Right cardiac atrium (tissue), 5 donors: ENCODE data around the gene HS1BP3. TPM values are rescaled to one million over a fixed set of nuclear protein-coding genes. Genes with fewer than 3 reads are reported as not detected.

Experiments
- ATAC-seq, 2 donors: fragments of 200-7000 bp; cut with Tn5 transposase; one replicate each; pipeline versions ENCODE4 v1.8.0 to v1.9.1; 2020; ENCODE audit warnings: moderate library complexity in 2 of 2, mild to moderate bottlenecking in 1 of 2
- DNase-seq, 3 donors: peaks; one replicate each; pipeline ENCODE4 v3.0.0-alpha.2; 2020
- H3K27ac ChIP-seq: one replicate; pipeline ENCODE4 v1.5.1; 2013; ENCODE audit warnings: mild to moderate bottlenecking, low read length, control low read depth, moderate library complexity
- H3K27me3 ChIP-seq: one replicate; pipeline ENCODE4 v1.6.1; 2013; ENCODE audit not compliant: control insufficient read depth, insufficient read depth
- H3K4me1 ChIP-seq: one replicate; pipeline ENCODE4 v1.6.1; 2013; ENCODE audit warnings: low read length; ENCODE audit not compliant: control insufficient read depth, insufficient read depth
- H3K4me3 ChIP-seq: one replicate; pipeline ENCODE4 v1.5.1; 2013; ENCODE audit warnings: low read length, control low read depth
- H3K9me3 ChIP-seq: one replicate; pipeline ENCODE4 v1.6.1; 2013; ENCODE audit warnings: low read length; ENCODE audit not compliant: control insufficient read depth
- WGBS: extraction: QIAGEN DNeasy Blood & Tissue Kit; methylation state at CpG from one replicate; pipeline ENCODE4 v1.1.7; 2013; 5-methylcytosine and 5-hydroxymethylcytosine counted together
- intact Hi-C, 4 donors: fragments of 100-400 bp; cut with DNase I; formaldehyde crosslinking; loops; one replicate each; pipeline versions ENCODE4 v1.11.0 to v1.14.0; 2022 to 2023
- polyA plus RNA-seq: library from polyadenylated mRNA; stranded (reverse); fragments of 200-250 nt; gene quantifications from one replicate; pipeline ENCODE4 v1.2.3, GENCODE V29; 2013
- total RNA-seq, 4 donors: library from RNA; stranded (reverse); fragmentation: NEBNext Ultra II Directional; extraction: Animal tissue kit (Norgen Biotek cat#: 25700); gene quantifications; one replicate each; pipeline ENCODE4 v1.2.1, GENCODE V29; 2021
- donor health status: healthy with polysubstance abuse.
- donor health status: DM: no; HTN: yes; CAD: no.
- donor health status: DM: no; HTN: no; CAD: no.
- donor health status: DM: no; HTN: yes; CAD: no; lungs with severe emphysema.
- donor health status: DM: yes; HTN: yes; CAD: no.

HS1BP3 gene
- total and polyA plus RNA-seq, 5 donors = 21.8 to 29.8 (median 26.2) TPM

DNA sequence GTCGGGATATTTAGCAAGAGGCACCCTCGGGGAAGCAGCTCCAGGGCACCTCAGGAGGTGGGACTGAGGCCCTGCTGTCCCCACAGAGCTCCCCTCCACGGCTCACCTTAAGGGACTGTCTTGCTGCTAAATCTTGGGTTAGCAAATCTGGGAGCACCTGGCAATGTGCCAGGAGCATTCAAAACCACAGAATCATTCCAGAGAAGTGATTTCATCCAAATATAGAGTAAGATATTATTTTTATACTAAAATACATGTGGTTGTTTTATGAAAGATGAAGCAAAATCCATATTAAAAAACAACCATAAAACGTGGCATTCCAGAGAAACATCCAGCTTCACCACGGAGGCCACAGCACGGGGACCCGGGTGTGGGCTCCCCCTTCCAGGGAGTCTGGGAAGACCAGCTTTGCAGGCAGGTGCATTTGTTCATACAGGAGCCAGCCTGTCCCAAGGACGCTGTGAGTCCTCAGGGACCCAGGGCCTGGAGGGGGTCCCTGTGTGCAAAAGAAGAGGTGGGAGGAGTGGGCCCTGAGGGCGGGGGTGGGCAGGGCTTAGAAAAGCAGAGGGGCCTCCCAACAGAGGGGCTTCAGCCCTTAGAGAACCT lies 16.3 kb downstream of the HS1BP3 start:
- Histone ChIP-seq H3K4me1 (peaks cover 12% of the 10 kb centered on the region), H3K27ac (peak overlapping the region; percentile 55), H3K27me3 (no peaks in the 10 kb centered on the region), H3K4me3 (no peak overlapping the region), H3K9me3 (no peaks in the 10 kb centered on the region)
- intact Hi-C loops = loop anchor here in 2 of 4 donors (2.0 to 5.0 kb wide), 2 partner anchors 187 to 190 kb away; partner anchors contain the start of gene RHOB (in 1 of the 2)
- peak; percentile 56 to 77 (median 65) for DNase-seq
- WGBS = 55% methylated on average over 9 of the region's 9 CpGs
- ATAC-seq = no peak

DNA sequence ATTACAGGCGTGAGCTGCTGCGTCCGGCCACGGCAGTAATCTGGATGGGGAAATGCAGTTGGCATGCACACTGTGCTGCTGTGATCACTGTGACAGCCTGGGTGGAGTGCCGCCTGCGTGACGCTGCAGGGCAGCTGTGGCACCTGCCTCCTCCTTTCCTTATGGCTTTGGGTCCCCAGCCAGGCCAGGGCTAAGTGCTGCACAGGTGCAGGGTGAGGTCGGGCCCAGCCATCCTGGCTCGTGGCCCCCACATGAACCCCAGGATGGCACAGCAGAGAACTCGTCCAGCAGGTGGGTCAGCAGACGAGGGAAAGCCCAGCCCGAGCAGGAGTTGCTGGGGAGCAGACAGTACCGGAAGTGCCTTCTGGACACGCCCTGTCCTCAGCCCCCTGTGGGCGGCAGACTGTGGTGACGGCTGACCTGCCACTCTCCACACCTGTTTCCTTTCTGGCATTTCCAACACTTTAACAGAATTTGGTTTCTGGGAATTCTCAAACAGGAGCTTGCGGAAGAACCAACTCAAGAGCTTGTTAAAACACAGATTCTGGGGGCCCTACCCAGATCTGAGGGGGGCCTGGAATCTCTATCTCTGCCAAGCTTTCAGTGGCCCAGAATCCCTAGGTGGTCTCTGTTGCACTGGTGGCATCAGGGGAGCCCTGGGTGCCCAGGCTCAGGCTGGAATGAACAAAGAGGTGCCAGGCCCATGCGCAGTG lies 16.9 kb downstream of the HS1BP3 start:
- intact Hi-C loops = loop anchor here in 1 of 4 donors (2.0 kb wide), 1 partner anchor 189 kb away; no protein-coding TSS in a partner anchor
- 50% methylated on average over 18 of the region's 18 CpGs for WGBS
- Histone ChIP-seq H3K9me3 (no peaks in the 10 kb centered on the region), H3K27ac (peak overlapping the region; percentile 55), H3K4me1 (peaks cover 12% of the 10 kb centered on the region), H3K27me3 (no peaks in the 10 kb centered on the region), H3K4me3 (no peak overlapping the region)
- peak; percentile 56 to 77 (median 70) for DNase-seq
- peak; percentile 20 to 34 for ATAC-seq

GRCh38 chr2:20633001-20633400 lies 17.9 kb downstream of the HS1BP3 start:
- DNase-seq = peak in 1 of 3 donors; percentile 6

DNA sequence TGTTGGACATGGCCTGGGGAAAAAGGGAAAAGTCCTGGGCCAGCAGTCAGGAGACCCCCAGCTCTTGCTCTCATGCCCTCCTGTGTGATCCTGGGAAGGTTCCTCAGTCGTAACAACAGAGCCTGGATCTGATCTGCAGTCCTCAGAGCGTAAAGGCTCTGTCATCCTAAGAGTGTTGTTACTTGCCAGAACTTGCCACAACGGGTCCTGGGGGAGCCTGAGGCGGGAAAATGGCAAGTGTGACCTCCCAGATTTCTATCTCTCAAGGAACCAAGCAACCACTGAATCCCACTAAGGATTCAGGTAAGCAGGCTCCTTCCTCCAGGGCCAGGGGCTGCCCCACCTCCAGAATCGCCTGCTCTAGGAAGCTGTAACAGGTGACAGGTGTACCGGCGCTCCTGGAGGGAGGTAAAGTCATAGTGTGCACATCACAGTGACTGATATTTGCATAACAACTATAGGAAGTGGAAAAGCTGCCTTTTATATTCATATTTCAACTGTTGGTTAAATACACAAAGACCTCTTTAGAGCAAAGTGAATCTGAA lies 18.4 kb downstream of the HS1BP3 start:
- Histone ChIP-seq H3K27ac (no peak overlapping the region), H3K4me1 (peaks cover 12% of the 10 kb centered on the region), H3K27me3 (no peaks in the 10 kb centered on the region), H3K9me3 (no peaks in the 10 kb centered on the region), H3K4me3 (no peak overlapping the region)
- 90% methylated on average over 7 of the region's 7 CpGs for WGBS
- ATAC-seq (no peak), DNase-seq (peak in 1 of 3 donors; percentile 12)
- intact Hi-C loops = no loop called here

More at GRCh38 chr2:20633001-20633400, 17.9 kb downstream of the HS1BP3 start:
- H3K27ac ChIP-seq = no peak overlapping the region
- intact Hi-C loops = no loop called here
- no peaks in the 10 kb centered on the region for H3K9me3 ChIP-seq
- H3K4me1 ChIP-seq = peaks cover 12% of the 10 kb centered on the region
- WGBS = 96% methylated on average over 4 of the region's 4 CpGs
- H3K27me3 ChIP-seq = no peaks in the 10 kb centered on the region
- H3K4me3 ChIP-seq = no peak overlapping the region
- ATAC-seq = no peak

DNA sequence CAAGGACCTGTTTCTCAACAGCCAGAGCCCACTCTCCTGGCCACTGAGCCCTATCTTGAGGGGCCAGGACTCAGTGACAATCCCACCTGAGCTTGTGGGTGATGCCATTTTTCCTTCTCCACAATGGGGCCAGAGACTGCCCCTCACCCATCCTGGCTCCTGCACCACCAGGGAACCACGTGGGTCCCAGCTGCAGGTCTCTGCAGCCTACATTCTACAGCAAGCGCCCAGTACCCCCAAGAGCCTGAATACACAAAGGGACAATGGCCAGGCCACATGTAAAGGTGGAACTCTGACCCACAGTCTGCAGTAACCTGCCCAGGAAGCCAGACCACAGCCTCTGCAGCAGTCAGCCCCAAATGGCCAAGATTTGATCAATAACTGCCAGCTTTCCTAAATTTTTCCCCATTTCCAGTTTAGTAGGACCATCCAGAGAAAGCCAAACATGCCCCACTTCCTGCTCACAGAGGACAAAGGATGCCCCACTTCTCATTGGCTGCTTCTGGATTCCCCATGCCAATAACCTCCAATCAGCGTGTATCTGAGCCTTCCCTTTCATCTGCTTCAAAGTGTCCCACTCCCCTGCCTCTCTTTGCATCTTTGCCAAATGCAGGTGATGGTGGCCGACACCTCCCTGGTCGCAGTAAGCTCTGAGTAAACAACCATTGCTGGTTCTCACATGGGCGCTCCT lies 19.1 kb downstream of the HS1BP3 start:
- no peaks in the 10 kb centered on the region for H3K27me3 ChIP-seq
- H3K4me3 ChIP-seq = no peak overlapping the region
- intact Hi-C loops = no loop called here
- no peak for ATAC-seq
- peak in 1 of 3 donors; percentile 25 for DNase-seq
- H3K27ac ChIP-seq = no peak overlapping the region
- peaks cover 12% of the 10 kb centered on the region for H3K4me1 ChIP-seq
- WGBS = 92% methylated on average over 6 of the region's 6 CpGs
- no peaks in the 10 kb centered on the region for H3K9me3 ChIP-seq

DNA sequence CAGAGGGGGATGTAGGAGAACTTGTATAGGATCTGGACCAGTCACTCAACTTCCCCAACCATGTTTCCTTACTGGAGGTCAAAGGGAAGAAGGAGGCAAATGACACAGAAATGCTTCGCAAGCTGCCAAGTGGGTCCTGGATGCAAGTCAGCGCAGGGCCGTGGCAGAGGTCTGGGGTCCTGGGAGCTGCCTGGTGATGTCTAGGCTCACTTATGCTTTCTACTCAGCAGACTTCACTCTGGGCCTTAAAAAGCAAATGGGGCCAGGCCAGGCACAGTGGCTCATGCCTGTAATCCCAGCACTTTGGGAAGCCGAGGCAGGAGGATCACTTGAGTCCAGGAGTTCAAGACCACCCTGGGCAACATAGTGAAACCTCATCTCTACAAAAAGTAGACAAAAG lies 19.9 kb downstream of the HS1BP3 start:
- intact Hi-C loops = no loop called here
- no peak overlapping the region for H3K27ac ChIP-seq
- no peak overlapping the region for H3K4me3 ChIP-seq
- peaks cover 17% of the 10 kb centered on the region for H3K4me1 ChIP-seq
- peak in 1 of 3 donors; percentile 14 for DNase-seq
- no peak for ATAC-seq
- WGBS = 95% methylated on average over 4 of the region's 4 CpGs
- no peaks in the 10 kb centered on the region for H3K9me3 ChIP-seq
- H3K27me3 ChIP-seq = no peaks in the 10 kb centered on the region

GRCh38 chr2:20629581-20630171 lies 21.2 kb downstream of the HS1BP3 start:
- peaks cover 16% of the 10 kb centered on the region for H3K4me1 ChIP-seq
- H3K27me3 ChIP-seq = no peaks in the 10 kb centered on the region
- no peak overlapping the region for H3K4me3 ChIP-seq
- WGBS = 83% methylated on average over 12 of the region's 12 CpGs
- ATAC-seq (no peak), DNase-seq (peak in 2 of 3 donors; percentile 26 to 47)
- intact Hi-C loops = loop anchor here in 1 of 4 donors (10.0 kb wide), 2 partner anchors 55 to 115 kb away; no protein-coding TSS in a partner anchor
- no peaks in the 10 kb centered on the region for H3K9me3 ChIP-seq
- no peak overlapping the region for H3K27ac ChIP-seq

DNA sequence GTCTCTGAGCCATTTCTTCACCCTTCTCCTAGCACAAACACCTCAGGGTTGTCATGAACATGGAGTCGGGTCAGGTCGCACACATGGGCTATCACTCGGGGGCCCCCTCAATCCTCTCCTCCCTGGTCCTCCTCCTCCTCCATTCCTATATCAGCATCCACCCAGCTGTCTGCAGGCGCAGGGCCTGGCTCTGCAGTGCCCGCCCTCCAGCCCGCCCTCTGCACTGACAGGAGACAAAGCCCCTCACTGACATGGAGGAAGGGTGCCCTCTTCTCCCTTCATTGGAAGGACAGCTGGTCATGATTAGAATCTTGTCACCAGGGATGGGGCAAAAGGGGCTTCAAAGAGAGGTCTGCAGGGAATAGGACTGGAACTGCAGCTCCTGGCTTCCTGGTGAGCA lies 21.7 kb downstream of the HS1BP3 start:
- Histone ChIP-seq H3K4me3 (no peak overlapping the region), H3K27me3 (no peaks in the 10 kb centered on the region), H3K4me1 (peaks cover 12% of the 10 kb centered on the region), H3K9me3 (no peaks in the 10 kb centered on the region), H3K27ac (no peak overlapping the region)
- ATAC-seq (no peak), DNase-seq (peak in 2 of 3 donors; percentile 15 to 49)
- 83% methylated on average over 6 of the region's 6 CpGs for WGBS
- intact Hi-C loops = loop anchor here in 1 of 4 donors (10.0 kb wide), 2 partner anchors 54 to 114 kb away; no protein-coding TSS in a partner anchor

DNA sequence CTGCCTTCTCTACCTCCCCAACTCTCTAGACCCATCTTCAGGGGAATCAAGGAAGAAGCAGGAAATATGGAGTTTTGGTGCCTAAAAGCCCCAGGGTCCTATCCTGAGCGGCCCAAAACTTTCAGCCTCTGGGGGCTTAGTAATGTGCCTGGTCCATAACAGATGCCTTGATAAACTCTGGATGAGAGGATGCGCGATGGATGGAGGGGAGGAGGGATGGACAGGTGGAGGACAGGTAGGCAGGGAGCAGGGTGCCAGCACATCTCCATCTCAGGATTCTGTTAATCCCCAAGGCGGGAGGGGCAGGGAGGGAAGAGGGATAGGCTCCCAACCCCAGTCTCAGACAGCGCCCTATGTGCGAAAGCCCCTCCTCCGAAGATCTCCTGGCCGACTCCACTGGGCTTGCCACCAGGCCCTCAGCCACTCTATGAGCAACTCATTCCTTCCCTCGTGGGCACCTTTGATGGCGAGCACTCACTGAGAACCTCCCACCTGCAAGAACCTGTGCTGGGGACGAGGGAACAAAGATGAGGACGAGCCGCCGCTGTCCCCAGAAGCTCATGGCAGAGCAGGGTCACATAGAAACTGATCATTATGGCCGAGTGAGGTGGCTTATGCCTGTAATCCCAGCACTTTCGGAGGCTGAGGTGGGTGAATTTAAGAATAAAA lies 23.1 kb downstream of the HS1BP3 start:
- intact Hi-C loops = loop anchor here in 1 of 4 donors (10.0 kb wide), 2 partner anchors 53 to 113 kb away; no protein-coding TSS in a partner anchor
- Histone ChIP-seq H3K27me3 (no peaks in the 10 kb centered on the region), H3K27ac (no peak overlapping the region), H3K4me3 (no peak overlapping the region), H3K4me1 (peaks cover 17% of the 10 kb centered on the region), H3K9me3 (no peaks in the 10 kb centered on the region)
- WGBS = 91% methylated on average over 16 of the region's 16 CpGs
- ATAC-seq (no peak), DNase-seq (no peak)
